GM12875 (cell line): Measurements from ENCODE around the gene NLRP9.

Experiments
- H3K4me3 ChIP-seq: one replicate; pipeline ENCODE4 v1.5.1; 2011; ENCODE audit warnings: low read depth, low read length, control low read depth
- TF ChIP-seq, protein P1 (sequence below): IDR thresholded peaks from 2 replicates; pipeline ENCODE4 v1.5.1; 2011; ENCODE audit warnings: low read depth, mild to moderate bottlenecking, control low read depth, inconsistent platforms, low read length, moderate library complexity, borderline replicate concordance; ENCODE audit not compliant: insufficient read depth

Gene NLRP9

DNA sequence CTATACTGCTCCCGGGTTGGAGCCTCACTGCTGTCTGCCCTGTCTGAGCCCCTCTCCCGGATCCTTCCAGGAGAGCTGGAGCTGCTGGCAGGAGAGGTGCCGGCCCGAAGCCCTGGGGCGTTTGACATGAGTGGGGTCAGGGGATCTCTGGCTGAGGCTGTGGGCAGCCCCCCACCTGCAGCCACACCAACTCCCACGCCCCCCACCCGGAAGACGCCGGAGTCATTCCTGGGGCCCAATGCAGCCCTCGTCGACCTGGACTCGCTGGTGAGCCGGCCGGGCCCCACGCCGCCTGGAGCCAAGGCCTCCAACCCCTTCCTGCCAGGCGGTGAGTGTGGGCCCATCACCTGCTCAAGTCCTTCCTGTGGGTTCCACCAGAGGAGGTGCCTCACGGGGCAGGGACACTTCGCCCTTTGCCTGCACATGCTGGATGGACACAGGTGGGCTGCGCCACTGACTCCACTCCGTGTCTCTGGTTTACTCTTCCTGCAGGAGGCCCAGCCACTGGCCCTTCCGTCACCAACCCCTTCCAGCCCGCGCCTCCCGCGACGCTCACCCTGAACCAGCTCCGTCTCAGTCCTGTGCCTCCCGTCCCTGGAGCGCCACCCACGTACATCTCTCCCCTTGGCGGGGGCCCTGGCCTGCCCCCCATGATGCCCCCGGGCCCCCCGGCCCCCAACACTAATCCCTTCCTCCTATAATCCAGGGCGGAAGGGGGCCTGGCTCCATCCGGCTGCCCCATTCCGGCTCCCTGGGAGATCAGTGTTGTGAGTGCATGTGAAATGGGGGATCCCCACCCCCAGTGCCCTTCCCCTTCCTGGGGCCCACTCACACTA lies 43.3 kb downstream of the NLRP9 start:
- TF ChIP-seq, protein P1, sequence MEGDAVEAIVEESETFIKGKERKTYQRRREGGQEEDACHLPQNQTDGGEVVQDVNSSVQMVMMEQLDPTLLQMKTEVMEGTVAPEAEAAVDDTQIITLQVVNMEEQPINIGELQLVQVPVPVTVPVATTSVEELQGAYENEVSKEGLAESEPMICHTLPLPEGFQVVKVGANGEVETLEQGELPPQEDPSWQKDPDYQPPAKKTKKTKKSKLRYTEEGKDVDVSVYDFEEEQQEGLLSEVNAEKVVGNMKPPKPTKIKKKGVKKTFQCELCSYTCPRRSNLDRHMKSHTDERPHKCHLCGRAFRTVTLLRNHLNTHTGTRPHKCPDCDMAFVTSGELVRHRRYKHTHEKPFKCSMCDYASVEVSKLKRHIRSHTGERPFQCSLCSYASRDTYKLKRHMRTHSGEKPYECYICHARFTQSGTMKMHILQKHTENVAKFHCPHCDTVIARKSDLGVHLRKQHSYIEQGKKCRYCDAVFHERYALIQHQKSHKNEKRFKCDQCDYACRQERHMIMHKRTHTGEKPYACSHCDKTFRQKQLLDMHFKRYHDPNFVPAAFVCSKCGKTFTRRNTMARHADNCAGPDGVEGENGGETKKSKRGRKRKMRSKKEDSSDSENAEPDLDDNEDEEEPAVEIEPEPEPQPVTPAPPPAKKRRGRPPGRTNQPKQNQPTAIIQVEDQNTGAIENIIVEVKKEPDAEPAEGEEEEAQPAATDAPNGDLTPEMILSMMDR = no peak
- no peak overlapping the region for H3K4me3 ChIP-seq

DNA sequence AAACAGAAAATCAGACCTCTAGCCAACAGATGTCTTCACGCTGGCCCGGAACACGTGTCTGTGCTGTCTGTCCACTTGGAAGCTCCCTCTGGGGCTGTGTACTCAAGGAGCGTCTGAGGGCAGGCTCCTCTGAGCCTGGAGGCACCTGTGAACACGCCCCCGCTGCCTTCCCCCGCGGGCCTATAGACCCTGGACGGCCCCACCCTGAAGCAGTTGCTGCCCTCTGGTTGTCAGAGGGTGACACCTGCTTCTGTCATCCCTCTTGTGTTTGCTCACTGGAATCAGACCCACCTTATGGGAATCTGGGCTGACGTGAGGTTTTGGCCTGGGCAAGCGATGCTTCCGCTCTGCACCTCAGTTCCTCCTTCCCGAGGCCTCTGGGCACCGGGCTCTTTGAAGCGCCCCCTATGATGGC lies 44.0 kb downstream of the NLRP9 start:
- no peak overlapping the region for H3K4me3 ChIP-seq
- TF ChIP-seq, protein P1 = no peak

DNA sequence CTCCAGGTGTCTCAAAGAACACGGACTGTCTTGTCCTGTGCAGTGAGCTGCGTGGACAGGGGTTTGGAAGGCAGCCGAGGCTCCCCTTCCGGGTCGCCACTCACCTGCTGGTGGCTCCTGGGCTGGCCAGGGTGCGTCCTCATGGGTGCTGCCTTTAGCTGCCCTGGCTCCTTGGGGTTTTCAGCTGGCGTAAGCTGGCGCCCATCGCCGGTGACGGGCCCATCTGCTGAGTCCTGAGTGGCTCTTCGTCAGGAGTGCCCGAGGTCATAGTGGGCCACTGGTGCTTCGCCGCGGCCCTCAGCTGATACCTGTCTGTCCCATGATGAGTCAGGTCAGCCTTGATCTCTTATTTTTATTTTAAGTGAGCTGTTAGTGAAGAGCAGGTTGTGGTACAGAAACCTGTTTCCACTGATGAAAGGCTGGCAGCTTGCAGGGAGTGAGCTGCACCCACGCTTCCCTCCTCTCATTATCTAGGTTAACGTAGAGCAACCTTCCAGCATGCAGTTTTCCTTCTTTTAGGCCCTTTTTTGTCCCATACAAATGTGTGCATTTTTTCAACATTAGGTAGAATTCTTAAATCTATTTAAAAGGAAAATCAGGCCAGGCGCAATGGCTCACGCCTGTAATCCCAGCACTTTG lies 44.7 kb downstream of the NLRP9 start:
- H3K4me3 ChIP-seq = no peak overlapping the region
- TF ChIP-seq, protein P1 = no peak

DNA sequence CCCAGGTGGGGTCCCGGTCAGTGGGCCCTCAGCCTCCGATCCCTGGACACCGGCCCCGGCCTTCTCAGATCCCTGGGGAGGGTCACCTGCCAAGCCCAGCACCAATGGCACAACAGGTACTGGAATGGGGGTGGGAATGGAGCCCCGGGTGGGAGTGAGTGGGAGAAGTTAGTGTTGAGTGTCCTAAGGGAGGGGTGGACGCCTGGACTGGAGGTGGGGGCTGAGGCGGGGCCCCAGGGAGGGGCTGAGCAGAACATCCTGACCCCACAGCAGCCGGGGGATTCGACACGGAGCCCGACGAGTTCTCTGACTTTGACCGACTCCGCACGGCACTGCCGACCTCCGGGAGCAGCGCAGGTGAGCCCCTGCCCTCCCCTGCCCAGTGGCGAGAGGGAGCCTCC lies 45.5 kb downstream of the NLRP9 start:
- TF ChIP-seq, protein P1 = no peak
- no peak overlapping the region for H3K4me3 ChIP-seq

DNA sequence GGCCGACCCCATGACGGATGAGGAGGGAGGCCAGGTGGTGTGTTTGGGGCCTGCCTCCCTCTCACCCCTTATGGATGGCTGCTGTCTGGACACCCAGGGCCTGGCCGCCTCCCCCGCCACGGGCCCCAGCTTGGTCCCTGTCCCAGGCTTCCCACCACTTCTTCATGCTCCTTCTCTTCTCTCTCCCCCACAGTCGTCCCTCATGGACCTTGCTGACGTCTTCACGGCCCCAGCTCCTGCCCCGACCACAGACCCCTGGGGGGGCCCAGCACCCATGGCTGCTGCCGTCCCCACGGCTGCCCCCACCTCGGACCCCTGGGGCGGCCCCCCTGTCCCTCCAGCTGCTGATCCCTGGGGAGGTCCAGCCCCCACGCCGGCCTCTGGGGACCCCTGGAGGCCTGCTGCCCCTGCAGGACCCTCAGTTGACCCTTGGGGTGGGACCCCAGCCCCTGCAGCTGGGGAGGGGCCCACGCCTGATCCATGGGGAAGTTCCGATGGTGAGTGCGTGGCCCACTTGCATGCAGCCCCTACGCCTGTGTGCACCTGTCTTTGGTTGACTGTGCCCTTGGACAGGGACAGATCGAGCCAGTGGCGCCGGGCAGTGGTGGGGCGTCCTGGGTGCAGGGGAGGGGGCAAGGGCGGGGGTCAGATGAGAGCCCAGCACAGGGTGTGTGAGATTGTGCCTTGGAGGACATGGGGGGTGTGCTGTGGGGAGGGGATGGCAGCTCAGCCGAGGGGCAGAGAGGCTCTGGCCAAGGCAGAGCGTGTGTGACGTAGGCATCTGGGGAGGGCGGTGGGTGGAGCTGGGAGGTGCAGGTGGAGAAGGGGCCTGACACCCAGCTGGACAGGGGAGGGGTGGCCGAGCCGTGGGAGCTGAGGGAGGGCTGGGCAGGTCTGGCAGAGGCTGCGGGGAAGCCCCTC lies 46.4 kb downstream of the NLRP9 start:
- H3K4me3 ChIP-seq = no peak overlapping the region
- TF ChIP-seq, protein P1 = no peak

DNA sequence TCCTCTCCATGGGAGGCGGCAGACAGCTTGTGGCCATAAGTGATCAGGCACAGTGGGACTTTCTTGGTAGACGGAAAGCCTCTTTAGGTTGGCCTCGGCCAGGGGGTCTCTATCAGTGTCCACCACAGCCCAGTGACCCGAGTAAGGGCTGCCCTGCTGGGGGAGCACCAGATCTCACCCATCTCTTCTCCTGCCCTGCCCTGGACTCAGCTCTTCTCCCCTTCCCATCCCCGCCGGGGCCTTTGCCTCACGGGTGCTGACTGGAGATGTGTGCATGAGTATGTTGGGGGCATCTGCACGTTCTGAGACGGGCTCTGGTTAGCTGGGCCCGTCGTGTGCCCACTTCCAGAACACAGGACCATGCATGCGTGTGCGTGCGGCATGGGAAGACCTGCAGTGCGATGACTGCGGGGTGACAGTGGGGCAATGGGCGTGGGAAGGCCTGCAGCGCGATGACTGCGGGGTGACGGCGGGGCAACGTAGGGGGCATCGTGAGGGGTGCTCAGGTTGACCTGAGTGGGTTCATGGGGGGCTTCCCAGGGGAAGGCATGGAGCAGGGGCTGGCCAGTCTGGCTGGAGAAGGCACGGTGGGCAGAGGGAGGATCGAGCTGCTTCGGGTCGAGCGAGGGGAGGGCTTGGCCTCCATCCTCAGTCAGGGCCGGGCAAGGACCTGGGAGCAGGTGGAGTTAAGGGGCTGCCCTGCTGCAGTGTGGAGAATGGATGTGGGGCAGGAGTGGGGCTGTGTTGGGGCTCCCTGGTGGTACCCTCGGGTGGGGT lies 47.2 kb downstream of the NLRP9 start:
- TF ChIP-seq, protein P1 = no peak
- no peak overlapping the region for H3K4me3 ChIP-seq
